Measurements from ENCODE around the gene PRKCE. TPM values are rescaled to one million over a fixed set of nuclear protein-coding genes. Genes with fewer than 3 reads are reported as not detected.

Gene PRKCE
- total and polyA plus RNA-seq, 2 of the 8 experiments (the other 6 are each of a cell fraction or from before 2014, with no cell fraction given): 0.54 to 2.1 TPM

GRCh38 chr2:45765728-45766254 lies 114.3 kb downstream of the PRKCE start:
- no peak for TF ChIP-seq CHD2 (IDR thresholded peaks at IDR 0.05; ENCODE audit: low read length)
- no peak for TF ChIP-seq MAFK (IDR thresholded peaks at IDR 0.05; ENCODE audit: low read depth, low read length)
- TF ChIP-seq SIX5 (IDR thresholded peaks at IDR 0.05; ENCODE audit: low read depth, low read length): no peak
- TF ChIP-seq SAP30 (IDR thresholded peaks at IDR 0.05; ENCODE audit: insufficient read depth, insufficient replicate concordance, low read length): no peak
- no peak for TF ChIP-seq RBBP5 (IDR thresholded peaks at IDR 0.05; ENCODE audit: borderline replicate concordance, low read depth, low read length)
- TF ChIP-seq ASH2L (IDR thresholded peaks at IDR 0.05; ENCODE audit: low read length): no peak
- no peak for TF ChIP-seq SUZ12 (IDR thresholded peaks at IDR 0.05; ENCODE audit: low read length)
- H3K14ac ChIP-seq (ENCODE audit: insufficient read length): no peak overlapping the region
- H3K4ac ChIP-seq (replicated peaks; ENCODE audit: insufficient read length, low read depth, low read length): no peak overlapping the region
- no peaks in the 10 kb centered on the region for H3K9me3 ChIP-seq (ENCODE audit: insufficient read depth in 2 of 2, low read depth in 1 of 2, low read length in 1 of 2)
- H3K27me3 ChIP-seq (replicated peaks in 1 of 4; ENCODE audit: control insufficient read depth in 3 of 4, extremely low read depth in 1 of 4, insufficient read depth in 3 of 4, low read length in 3 of 4): no peaks in the 10 kb centered on the region; a peak in 1 of 7 replicates
- H3K4me2 ChIP-seq (ENCODE audit: insufficient read depth in 1 of 2, low read depth in 2 of 2, low read length in 2 of 2): no peak overlapping the region
- no peak overlapping the region for H2BK5ac ChIP-seq (ENCODE audit: low read depth, low read length)
- H2BK20ac ChIP-seq (ENCODE audit: low read length): no peak overlapping the region
- H3K23ac ChIP-seq (ENCODE audit: insufficient read length): no peak overlapping the region
- H3K4me1 ChIP-seq (replicated peaks in 1 of 4; ENCODE audit: control insufficient read depth in 3 of 4, insufficient read depth in 4 of 4, low read length in 3 of 4): no peaks in the 10 kb centered on the region
- no peak overlapping the region for H2BK120ac ChIP-seq (replicated peaks; ENCODE audit: low read depth, low read length)
- no peak overlapping the region for H3K4me3 ChIP-seq (ENCODE audit: extremely low read depth in 1 of 4, insufficient read depth in 2 of 4, low read depth in 3 of 4, low read length in 4 of 4)
- no peaks in the 10 kb centered on the region for H3K79me1 ChIP-seq (ENCODE audit: low read depth, low read length)
- H3K56ac ChIP-seq (replicated peaks; ENCODE audit: insufficient read length, low read depth, low read length): no peak overlapping the region
- POLR2A ChIA-PET (ENCODE audit: partially characterized antibody): no interaction called here
- H2BK15ac ChIP-seq (ENCODE audit: low read length): no peak overlapping the region
- no peak overlapping the region for H4K91ac ChIP-seq (replicated peaks; ENCODE audit: insufficient read length, low read length)
- H3K79me2 ChIP-seq (ENCODE audit: control insufficient read depth in 1 of 2, insufficient read depth in 2 of 2, low read length in 2 of 2): no peaks in the 10 kb centered on the region
- DNase-seq (ENCODE audit: low read depth in 1 of 2, low spot score in 2 of 2) (no peak), FAIRE-seq (no peak)
- no peak overlapping the region for H2BK12ac ChIP-seq (ENCODE audit: low read depth, low read length)
- no peak overlapping the region for H2AK5ac ChIP-seq (ENCODE audit: low read depth, low read length)
- no peak overlapping the region for H3K9ac ChIP-seq (replicated peaks in 1 of 4; ENCODE audit: extremely low read depth in 1 of 4, low read depth in 3 of 4, low read length in 3 of 4)
- H4K8ac ChIP-seq (ENCODE audit: extremely low read depth, insufficient read depth, low read length): no peak overlapping the region
- no peak overlapping the region for H3K27ac ChIP-seq (ENCODE audit: low read depth, low read length)
- WGBS, 2 experiments (ENCODE audit: extremely low coverage in 1 of 2, insufficient coverage in 1 of 2, insufficient read length in 1 of 2, insufficient replicate concordance in 2 of 2, low coverage in 1 of 2, low lambda C conversion rate in 2 of 2, missing lambda C conversion rate in 1 of 2): 95% methylated on average over 5 of the region's 5 CpGs; no CpG with 5 or more reads in 1 of the 2 experiments
- no peaks in the 10 kb centered on the region for H3K36me3 ChIP-seq (ENCODE audit: control insufficient read depth in 2 of 4, insufficient read depth in 4 of 4, low read length in 3 of 4)
- H3K18ac ChIP-seq (ENCODE audit: extremely low read depth, low read length): no peak overlapping the region
- no peaks in the 10 kb centered on the region for H3K23me2 ChIP-seq (ENCODE audit: low read depth, low read length)
- no peaks in the 10 kb centered on the region for H4K20me1 ChIP-seq (replicated peaks in 1 of 2; ENCODE audit: control insufficient read depth in 1 of 2, insufficient read depth in 2 of 2, low read length in 2 of 2)
- CTCF ChIA-PET (ENCODE audit: partially characterized antibody): interaction anchor here (0.9 to 1.5 kb wide), 2 partner anchors 15 to 17 kb away, joined by 3 read pairs; no protein-coding TSS in a partner anchor
- H2AFZ ChIP-seq (ENCODE audit: low read length): no peak overlapping the region
- H4K5ac ChIP-seq (ENCODE audit: insufficient read length, low read depth, low read length): no peak overlapping the region
